H9 (cell line): ENCODE measurements around the gene SEPTIN7. TPM values are rescaled to one million over a fixed set of nuclear protein-coding genes. Genes with fewer than 3 reads are reported as not detected.
A peak's percentile ranks its signal among the peaks of the same experiment; 100 is the strongest.

Experiments used
- DNase-seq: peaks from one replicate; pipeline ENCODE4 v3.0.0-alpha.2; 2017
- H2AFZ ChIP-seq: one replicate; pipeline ENCODE4 v1.6.1; 2013; ENCODE audit warnings: mild to moderate bottlenecking, low read length, control low read depth, moderate library complexity
- H2AK5ac ChIP-seq: 2 replicates; pipeline ENCODE4 v1.6.1; 2013; ENCODE audit warnings: low read length, control low read depth, mixed read lengths; ENCODE audit not compliant: insufficient read length
- H2BK120ac ChIP-seq: one replicate; pipeline ENCODE4 v1.6.1; 2013; ENCODE audit warnings: low read depth, mild to moderate bottlenecking, low read length, control low read depth, inconsistent platforms; ENCODE audit not compliant: poor library complexity, severe bottlenecking
- H2BK12ac ChIP-seq: 2 replicates; pipeline ENCODE4 v1.6.1; 2013; ENCODE audit warnings: low read length, control low read depth, mixed read lengths, low read depth; ENCODE audit not compliant: insufficient read length
- H2BK15ac ChIP-seq: 2 replicates; pipeline ENCODE4 v1.6.1; 2013; ENCODE audit warnings: low read depth, low read length, control low read depth
- H2BK20ac ChIP-seq: one replicate; pipeline ENCODE4 v1.6.1; 2013; ENCODE audit warnings: low read depth, mild to moderate bottlenecking, low read length, control low read depth, inconsistent platforms; ENCODE audit not compliant: poor library complexity, severe bottlenecking
- H2BK5ac ChIP-seq: 2 replicates; pipeline ENCODE4 v1.6.1; 2013; ENCODE audit warnings: low read length, control low read depth, mixed read lengths; ENCODE audit not compliant: insufficient read length
- H3K14ac ChIP-seq: 2 replicates; pipeline ENCODE4 v1.6.1; 2013; ENCODE audit warnings: low read length, control low read depth; ENCODE audit not compliant: insufficient read depth
- H3K18ac ChIP-seq: 2 replicates; pipeline ENCODE4 v1.6.1; 2013; ENCODE audit warnings: low read depth, mild to moderate bottlenecking, mixed read lengths, low read length, control low read depth; ENCODE audit not compliant: insufficient read length
- H3K23ac ChIP-seq: 2 replicates; pipeline ENCODE4 v1.6.1; 2013; ENCODE audit warnings: low read length, control low read depth, mixed read lengths, low read depth; ENCODE audit not compliant: insufficient read length
- H3K23me2 ChIP-seq: 2 replicates; pipeline ENCODE4 v1.6.1; 2013; ENCODE audit warnings: low read depth, mild to moderate bottlenecking, mixed read lengths, low read length, control low read depth; ENCODE audit not compliant: insufficient read length, poor library complexity, severe bottlenecking
- H3K27ac ChIP-seq: 2 replicates; pipeline ENCODE4 v1.5.1; 2013; ENCODE audit warnings: low read length, control low read depth, mixed read lengths, low read depth; ENCODE audit not compliant: insufficient read length
- H3K27me3 ChIP-seq: 2 replicates; pipeline ENCODE4 v1.6.1; 2013; ENCODE audit warnings: low read length, control low read depth, inconsistent platforms; ENCODE audit not compliant: insufficient read depth
- H3K4ac ChIP-seq: 2 replicates; pipeline ENCODE4 v1.6.1; 2013; ENCODE audit warnings: low read depth, mild to moderate bottlenecking, control low read depth, inconsistent platforms, low read length, moderate library complexity
- H3K4me1 ChIP-seq: 2 replicates; pipeline ENCODE4 v1.6.1; 2013; ENCODE audit warnings: low read length, control low read depth, inconsistent platforms; ENCODE audit not compliant: insufficient read depth
- H3K4me2 ChIP-seq: 2 replicates; pipeline ENCODE4 v1.6.1; 2013; ENCODE audit warnings: low read length, control low read depth, mixed read lengths; ENCODE audit not compliant: insufficient read length, insufficient read depth
- H3K56ac ChIP-seq: 2 replicates; pipeline ENCODE4 v1.6.1; 2013; ENCODE audit warnings: low read depth, mild to moderate bottlenecking, mixed read lengths, low read length, control low read depth; ENCODE audit not compliant: insufficient read length
- H3K79me1 ChIP-seq: 2 replicates; pipeline ENCODE4 v1.6.1; 2013; ENCODE audit warnings: low read depth, mild to moderate bottlenecking, moderate library complexity, low read length, control low read depth, inconsistent platforms; ENCODE audit not compliant: insufficient read depth, poor library complexity, severe bottlenecking
- H3K79me2 ChIP-seq: 2 replicates; pipeline ENCODE4 v1.6.1; 2013; ENCODE audit warnings: low read length, control low read depth, inconsistent platforms; ENCODE audit not compliant: insufficient read depth
- H3K9ac ChIP-seq: 2 replicates; pipeline ENCODE4 v1.6.1; 2013; ENCODE audit warnings: low read length, control low read depth, mixed read lengths; ENCODE audit not compliant: insufficient read length; ENCODE audit errors: extremely low read depth
- H3K9me3 ChIP-seq: one replicate; pipeline ENCODE4 v1.6.1; 2013; ENCODE audit warnings: low read depth, low read length, inconsistent platforms; ENCODE audit not compliant: control insufficient read depth
- H3T11ph ChIP-seq: one replicate; pipeline ENCODE4 v1.6.1; 2013; ENCODE audit warnings: mild to moderate bottlenecking, low read length, control low read depth, inconsistent platforms
- H4K20me1 ChIP-seq: one replicate; pipeline ENCODE4 v1.6.1; 2013; ENCODE audit not compliant: control insufficient read depth, insufficient read length, insufficient read depth
- H4K5ac ChIP-seq: 2 replicates; pipeline ENCODE4 v1.6.1; 2013; ENCODE audit warnings: low read depth, mild to moderate bottlenecking, mixed read lengths, low read length, control low read depth; ENCODE audit not compliant: insufficient read length
- H4K8ac ChIP-seq: replicated peaks from 2 replicates; pipeline ENCODE4 v1.6.1; 2013; ENCODE audit warnings: low read length, control low read depth, mixed read lengths, low read depth; ENCODE audit not compliant: insufficient read length
- H4K91ac ChIP-seq: 2 replicates; pipeline ENCODE4 v1.6.1; 2013; ENCODE audit warnings: low read depth, mild to moderate bottlenecking, moderate library complexity, mixed read lengths, low read length, control low read depth; ENCODE audit not compliant: insufficient read length
- H3K27ac Mint-ChIP-seq, 3 experiments: 2 replicates in 2 of 3; 3 replicates in 1 of 3; pipeline ENCODE4 v1.8.0; 2020 to 2021; ENCODE audit warnings: mixed read lengths in 3 of 3, mild to moderate bottlenecking in 1 of 3, moderate library complexity in 1 of 3
- H3K27me3 Mint-ChIP-seq: 2 replicates; pipeline ENCODE4 v1.8.0; 2021; ENCODE audit warnings: low read depth, mild to moderate bottlenecking, moderate library complexity, mixed read lengths
- H3K36me3 Mint-ChIP-seq, 3 experiments: 2 replicates in 2 of 3; 3 replicates in 1 of 3; pipeline ENCODE4 v1.8.0; 2020 to 2021; ENCODE audit warnings: low read depth in 3 of 3, mixed read lengths in 3 of 3; ENCODE audit not compliant: insufficient read depth in 1 of 3
- H3K4me1 Mint-ChIP-seq, 2 experiments: 2 replicates each; pipeline ENCODE4 v1.8.0; 2020; ENCODE audit warnings: mixed read lengths in 2 of 2
- H3K4me3 Mint-ChIP-seq, 2 experiments: 2 replicates in 1 of 2; 3 replicates in 1 of 2; pipeline ENCODE4 v1.8.0; 2020 to 2021; ENCODE audit warnings: mild to moderate bottlenecking in 2 of 2, mixed read lengths in 2 of 2, moderate library complexity in 1 of 2
- H3K9me3 Mint-ChIP-seq, 2 experiments: 2 replicates in 1 of 2; 3 replicates in 1 of 2; pipeline ENCODE4 v1.8.0; 2020; ENCODE audit warnings: mild to moderate bottlenecking in 2 of 2, mixed read lengths in 2 of 2, moderate library complexity in 1 of 2
- WGBS: extraction: QIAGEN DNeasy Blood & Tissue Kit; methylation state at CpG from one replicate; pipeline ENCODE4 v1.1.7; 2013; ENCODE audit warnings: missing lambda C conversion rate, low lambda C conversion rate, mixed read lengths; ENCODE audit not compliant: insufficient read length; ENCODE audit errors: extremely low coverage; 5-methylcytosine and 5-hydroxymethylcytosine counted together
- total RNA-seq: library from RNA; stranded (reverse); gene quantifications from 2 replicates; pipeline ENCODE4 v1.2.1, GENCODE V29; 2021
- TF ChIP-seq, protein P1 (sequence below): fragments of 200-600 bp; sonication (generic); conservative IDR thresholded peaks from 3 replicates; pipeline ENCODE4 v1.8.0; 2021; ENCODE audit warnings: antibody characterized with exemption, mild to moderate bottlenecking

The SEPTIN7 gene
- total RNA-seq, 1 experiment from 2014 or later, result 184 TPM

GRCh38 chr7:35802102-35802466 is 1.2 kb downstream of the SEPTIN7 start:
- Histone ChIP-seq H3K9me3 (no peaks in the 10 kb centered on the region), H4K5ac (no peak overlapping the region), H3K56ac (no peak overlapping the region), H4K91ac (no peak overlapping the region), H3K9ac (peak overlapping the region; percentile 95), H3K27me3 (no peaks in the 10 kb centered on the region), H3K79me1 (peaks cover 3% of the 10 kb centered on the region), H4K20me1 (no peaks in the 10 kb centered on the region), H2AK5ac (no peak overlapping the region), H2BK15ac (no peak overlapping the region), H3K27ac (no peak overlapping the region), H3K23me2 (peaks cover 4% of the 10 kb centered on the region), H3K4me1 (peaks cover 5% of the 10 kb centered on the region; the same call in 1 of the 2 replicates), H3T11ph (no peak overlapping the region), H2BK20ac (no peak overlapping the region), H2BK5ac (no peak overlapping the region), H3K23ac (no peak overlapping the region), H2AFZ (no peak overlapping the region), H4K8ac (no peak overlapping the region), H3K4ac (no peak overlapping the region), H3K18ac (no peak overlapping the region), H2BK120ac (no peak overlapping the region), H3K4me2 (peak overlapping the region; percentile 62), H2BK12ac (no peak overlapping the region), H3K79me2 (peaks cover 37% of the 10 kb centered on the region), H3K14ac (no peak overlapping the region)
- no CpG with 5 or more reads among the region's 4 CpGs for WGBS
- Mint-ChIP-seq H3K9me3 (no peaks in the 10 kb centered on the region), H3K27me3 (no peaks in the 10 kb centered on the region), H3K36me3 (peaks cover 0 to 3% (median 0%) of the 10 kb centered on the region in 3 experiments; a peak in 2 of 7 replicates), H3K4me3 (peak overlapping the region; percentile 94 to 96), H3K4me1 (peaks cover 30 to 33% of the 10 kb centered on the region in 2 experiments), H3K27ac (peak overlapping the region; percentile 91 to 100 (median 95); a peak in 6 of 7 replicates)
- no peak for DNase-seq
- TF ChIP-seq, protein P1, sequence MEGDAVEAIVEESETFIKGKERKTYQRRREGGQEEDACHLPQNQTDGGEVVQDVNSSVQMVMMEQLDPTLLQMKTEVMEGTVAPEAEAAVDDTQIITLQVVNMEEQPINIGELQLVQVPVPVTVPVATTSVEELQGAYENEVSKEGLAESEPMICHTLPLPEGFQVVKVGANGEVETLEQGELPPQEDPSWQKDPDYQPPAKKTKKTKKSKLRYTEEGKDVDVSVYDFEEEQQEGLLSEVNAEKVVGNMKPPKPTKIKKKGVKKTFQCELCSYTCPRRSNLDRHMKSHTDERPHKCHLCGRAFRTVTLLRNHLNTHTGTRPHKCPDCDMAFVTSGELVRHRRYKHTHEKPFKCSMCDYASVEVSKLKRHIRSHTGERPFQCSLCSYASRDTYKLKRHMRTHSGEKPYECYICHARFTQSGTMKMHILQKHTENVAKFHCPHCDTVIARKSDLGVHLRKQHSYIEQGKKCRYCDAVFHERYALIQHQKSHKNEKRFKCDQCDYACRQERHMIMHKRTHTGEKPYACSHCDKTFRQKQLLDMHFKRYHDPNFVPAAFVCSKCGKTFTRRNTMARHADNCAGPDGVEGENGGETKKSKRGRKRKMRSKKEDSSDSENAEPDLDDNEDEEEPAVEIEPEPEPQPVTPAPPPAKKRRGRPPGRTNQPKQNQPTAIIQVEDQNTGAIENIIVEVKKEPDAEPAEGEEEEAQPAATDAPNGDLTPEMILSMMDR, result no peak
